WTC11 (cell line): Measurements from ENCODE around the gene ZMYND8.

Source experiments
- ELF4 ChIP-seq: sonication (generic); formaldehyde crosslinking; IDR thresholded peaks from 2 replicates; pipeline ENCODE4 v1.8.1; 2022; ENCODE audit warnings: low read depth, mild to moderate bottlenecking, moderate library complexity, missing genetic modification reagents
- KAT7 ChIP-seq: sonication (generic); formaldehyde crosslinking; IDR thresholded peaks from 2 replicates; pipeline ENCODE4 v1.8.1; 2023; ENCODE audit warnings: missing genetic modification reagents, mild to moderate bottlenecking, borderline replicate concordance
- SP1 ChIP-seq: sonication (generic); formaldehyde crosslinking; conservative IDR thresholded peaks from 2 replicates; pipeline ENCODE4 v1.8.1; 2022; ENCODE audit warnings: missing genetic modification reagents
- ZNF512 ChIP-seq: sonication (generic); formaldehyde crosslinking; IDR thresholded peaks from 2 replicates; pipeline ENCODE4 v1.8.1; 2022; ENCODE audit warnings: missing genetic modification reagents, borderline replicate concordance
- TF ChIP-seq, protein P1 (sequence below): fragments of 200-600 bp; IDR thresholded peaks from 2 replicates; pipeline ENCODE4 v1.8.0; 2022; ENCODE audit warnings: antibody characterized with exemption
- TF ChIP-seq, protein P2 (sequence below): sonication (generic); formaldehyde crosslinking; IDR thresholded peaks from 2 replicates; pipeline ENCODE4 v1.8.0; 2022; ENCODE audit warnings: mild to moderate bottlenecking, missing genetic modification reagents
- TF ChIP-seq, protein P3 (sequence below): sonication (generic); formaldehyde crosslinking; IDR thresholded peaks from 2 replicates; pipeline ENCODE4 v1.8.1; 2022; ENCODE audit warnings: low read depth, missing genetic modification reagents, borderline replicate concordance
- TF ChIP-seq, protein P4 (sequence below): fragments of 250-450 bp; sonication (Bioruptor Pico); IDR thresholded peaks from 2 replicates; pipeline ENCODE4 v1.8.0; 2021; ENCODE audit warnings: mild to moderate bottlenecking

GRCh38 chr20:47356220-47356525, 326 bp downstream of the ZMYND8 start:
- TF ChIP-seq, protein P1, sequence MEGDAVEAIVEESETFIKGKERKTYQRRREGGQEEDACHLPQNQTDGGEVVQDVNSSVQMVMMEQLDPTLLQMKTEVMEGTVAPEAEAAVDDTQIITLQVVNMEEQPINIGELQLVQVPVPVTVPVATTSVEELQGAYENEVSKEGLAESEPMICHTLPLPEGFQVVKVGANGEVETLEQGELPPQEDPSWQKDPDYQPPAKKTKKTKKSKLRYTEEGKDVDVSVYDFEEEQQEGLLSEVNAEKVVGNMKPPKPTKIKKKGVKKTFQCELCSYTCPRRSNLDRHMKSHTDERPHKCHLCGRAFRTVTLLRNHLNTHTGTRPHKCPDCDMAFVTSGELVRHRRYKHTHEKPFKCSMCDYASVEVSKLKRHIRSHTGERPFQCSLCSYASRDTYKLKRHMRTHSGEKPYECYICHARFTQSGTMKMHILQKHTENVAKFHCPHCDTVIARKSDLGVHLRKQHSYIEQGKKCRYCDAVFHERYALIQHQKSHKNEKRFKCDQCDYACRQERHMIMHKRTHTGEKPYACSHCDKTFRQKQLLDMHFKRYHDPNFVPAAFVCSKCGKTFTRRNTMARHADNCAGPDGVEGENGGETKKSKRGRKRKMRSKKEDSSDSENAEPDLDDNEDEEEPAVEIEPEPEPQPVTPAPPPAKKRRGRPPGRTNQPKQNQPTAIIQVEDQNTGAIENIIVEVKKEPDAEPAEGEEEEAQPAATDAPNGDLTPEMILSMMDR = no peak
- TF ChIP-seq ELF4 (CRISPR knock-in tag) (no peak), KAT7 (CRISPR knock-in tag) (no peak), ZNF512 (CRISPR knock-in tag) (no peak), SP1 (CRISPR knock-in tag) (no peak)
- TF ChIP-seq, protein P2, sequence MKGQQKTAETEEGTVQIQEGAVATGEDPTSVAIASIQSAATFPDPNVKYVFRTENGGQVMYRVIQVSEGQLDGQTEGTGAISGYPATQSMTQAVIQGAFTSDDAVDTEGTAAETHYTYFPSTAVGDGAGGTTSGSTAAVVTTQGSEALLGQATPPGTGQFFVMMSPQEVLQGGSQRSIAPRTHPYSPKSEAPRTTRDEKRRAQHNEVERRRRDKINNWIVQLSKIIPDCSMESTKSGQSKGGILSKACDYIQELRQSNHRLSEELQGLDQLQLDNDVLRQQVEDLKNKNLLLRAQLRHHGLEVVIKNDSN (CRISPR knock-in tag) = peak; percentile 20; the same call in 1 of the 2 replicates
- TF ChIP-seq, protein P3, sequence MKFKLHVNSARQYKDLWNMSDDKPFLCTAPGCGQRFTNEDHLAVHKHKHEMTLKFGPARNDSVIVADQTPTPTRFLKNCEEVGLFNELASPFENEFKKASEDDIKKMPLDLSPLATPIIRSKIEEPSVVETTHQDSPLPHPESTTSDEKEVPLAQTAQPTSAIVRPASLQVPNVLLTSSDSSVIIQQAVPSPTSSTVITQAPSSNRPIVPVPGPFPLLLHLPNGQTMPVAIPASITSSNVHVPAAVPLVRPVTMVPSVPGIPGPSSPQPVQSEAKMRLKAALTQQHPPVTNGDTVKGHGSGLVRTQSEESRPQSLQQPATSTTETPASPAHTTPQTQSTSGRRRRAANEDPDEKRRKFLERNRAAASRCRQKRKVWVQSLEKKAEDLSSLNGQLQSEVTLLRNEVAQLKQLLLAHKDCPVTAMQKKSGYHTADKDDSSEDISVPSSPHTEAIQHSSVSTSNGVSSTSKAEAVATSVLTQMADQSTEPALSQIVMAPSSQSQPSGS = no peak
- TF ChIP-seq, protein P4, sequence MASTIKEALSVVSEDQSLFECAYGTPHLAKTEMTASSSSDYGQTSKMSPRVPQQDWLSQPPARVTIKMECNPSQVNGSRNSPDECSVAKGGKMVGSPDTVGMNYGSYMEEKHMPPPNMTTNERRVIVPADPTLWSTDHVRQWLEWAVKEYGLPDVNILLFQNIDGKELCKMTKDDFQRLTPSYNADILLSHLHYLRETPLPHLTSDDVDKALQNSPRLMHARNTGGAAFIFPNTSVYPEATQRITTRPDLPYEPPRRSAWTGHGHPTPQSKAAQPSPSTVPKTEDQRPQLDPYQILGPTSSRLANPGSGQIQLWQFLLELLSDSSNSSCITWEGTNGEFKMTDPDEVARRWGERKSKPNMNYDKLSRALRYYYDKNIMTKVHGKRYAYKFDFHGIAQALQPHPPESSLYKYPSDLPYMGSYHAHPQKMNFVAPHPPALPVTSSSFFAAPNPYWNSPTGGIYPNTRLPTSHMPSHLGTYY (CRISPR knock-in tag) = no peak
